ENCODE measurements around the gene OR51M1. TPM values are rescaled to one million over a fixed set of nuclear protein-coding genes. Genes with fewer than 3 reads are reported as not detected.
"Not testable (repeated sequence)": the region's sequence is repeated elsewhere in the genome, so short reads cannot be mapped to it uniquely, and the experiment has no call there.

Gene OR51M1
- total RNA-seq, 4 donors from 2014 or later = not detected

DNA sequence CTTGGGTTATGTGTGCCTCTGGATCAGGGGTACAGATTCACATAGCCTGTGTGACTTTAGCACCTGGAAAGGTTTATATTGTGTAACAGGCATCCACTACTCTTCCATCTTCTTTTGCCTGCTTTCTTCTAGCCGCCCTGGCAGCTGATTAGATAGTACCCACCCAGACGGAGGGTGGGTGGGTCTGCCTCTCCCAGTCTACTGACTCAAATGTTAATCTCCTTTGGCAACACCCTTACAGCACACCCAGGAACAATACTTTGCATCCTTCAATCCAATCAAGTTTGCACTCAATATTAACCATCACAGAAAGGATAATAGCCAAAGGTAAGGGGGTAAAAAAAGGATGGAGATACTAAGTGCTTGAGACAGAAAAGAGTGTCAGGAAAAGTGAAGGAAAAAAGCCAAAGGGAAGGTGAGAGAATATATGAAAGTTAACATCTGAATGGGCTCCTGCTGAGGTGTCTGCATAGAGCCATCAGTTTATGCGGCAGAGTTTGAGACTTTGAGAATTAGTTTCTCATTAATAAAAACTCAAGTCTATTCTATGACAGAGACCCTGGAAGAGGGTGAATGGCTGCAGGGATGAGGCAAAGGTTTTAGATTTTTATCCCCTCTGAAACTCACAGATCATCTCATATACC is 34.9 kb upstream of the OR51M1 start:
- DNase-seq (ENCODE audit: low spot score) = no peak
- TF ChIP-seq, protein P1, sequence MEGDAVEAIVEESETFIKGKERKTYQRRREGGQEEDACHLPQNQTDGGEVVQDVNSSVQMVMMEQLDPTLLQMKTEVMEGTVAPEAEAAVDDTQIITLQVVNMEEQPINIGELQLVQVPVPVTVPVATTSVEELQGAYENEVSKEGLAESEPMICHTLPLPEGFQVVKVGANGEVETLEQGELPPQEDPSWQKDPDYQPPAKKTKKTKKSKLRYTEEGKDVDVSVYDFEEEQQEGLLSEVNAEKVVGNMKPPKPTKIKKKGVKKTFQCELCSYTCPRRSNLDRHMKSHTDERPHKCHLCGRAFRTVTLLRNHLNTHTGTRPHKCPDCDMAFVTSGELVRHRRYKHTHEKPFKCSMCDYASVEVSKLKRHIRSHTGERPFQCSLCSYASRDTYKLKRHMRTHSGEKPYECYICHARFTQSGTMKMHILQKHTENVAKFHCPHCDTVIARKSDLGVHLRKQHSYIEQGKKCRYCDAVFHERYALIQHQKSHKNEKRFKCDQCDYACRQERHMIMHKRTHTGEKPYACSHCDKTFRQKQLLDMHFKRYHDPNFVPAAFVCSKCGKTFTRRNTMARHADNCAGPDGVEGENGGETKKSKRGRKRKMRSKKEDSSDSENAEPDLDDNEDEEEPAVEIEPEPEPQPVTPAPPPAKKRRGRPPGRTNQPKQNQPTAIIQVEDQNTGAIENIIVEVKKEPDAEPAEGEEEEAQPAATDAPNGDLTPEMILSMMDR (IDR thresholded peaks at IDR 0.05) = no peak
- ATAC-seq (ENCODE audit: low FRiP score) = no peak

DNA sequence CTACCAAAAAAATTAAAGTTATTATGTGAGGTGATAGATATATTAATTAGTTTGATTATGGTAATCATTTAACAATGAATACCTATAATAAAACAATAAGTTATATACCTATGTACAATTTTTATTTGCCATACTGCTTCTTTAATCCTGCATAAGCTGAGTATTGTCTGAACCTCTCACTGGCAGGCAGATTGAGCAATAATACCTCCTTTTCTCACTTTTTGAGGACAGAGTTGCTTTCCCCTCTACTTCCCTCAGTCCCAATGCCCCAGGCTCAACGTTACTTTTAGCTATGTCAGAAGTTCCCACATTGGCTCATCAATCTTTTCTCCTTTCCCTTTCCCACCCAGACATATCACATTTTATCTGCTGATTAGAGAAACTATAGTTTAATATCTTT is 34.1 kb upstream of the OR51M1 start:
- ATAC-seq (ENCODE audit: low FRiP score) (no peak), DNase-seq (ENCODE audit: low spot score) (no peak)
- TF ChIP-seq, protein P1 (IDR thresholded peaks at IDR 0.05) = no peak

DNA sequence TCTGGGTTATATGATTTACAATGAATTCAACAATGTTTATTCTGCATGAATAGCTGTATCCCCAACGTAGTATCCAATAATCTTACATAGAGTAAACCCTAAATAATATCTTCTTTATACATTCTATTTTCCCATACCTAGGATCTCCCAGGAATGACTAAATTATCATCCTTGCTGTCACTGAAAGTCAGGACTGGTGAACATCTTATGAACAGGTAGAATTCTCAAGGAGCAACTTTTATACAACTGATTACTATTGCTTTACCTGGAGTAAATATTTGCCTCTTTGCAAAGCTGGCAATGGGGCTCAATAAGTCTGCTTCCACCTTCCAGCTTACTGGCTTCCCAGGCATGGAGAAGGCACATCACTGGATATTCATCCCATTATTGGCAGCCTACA is 32.4 kb upstream of the OR51M1 start, which contains the start of gene OR51B6:
OR51B6 (plus strand) TSS at position 301 of the 400 bp plus-strand sequence; CDS start at position 301, 0 bp downstream.
- DNase-seq (ENCODE audit: low spot score) (no peak), ATAC-seq (ENCODE audit: low FRiP score) (no peak)
- TF ChIP-seq, protein P1 (IDR thresholded peaks at IDR 0.05) = no peak

DNA sequence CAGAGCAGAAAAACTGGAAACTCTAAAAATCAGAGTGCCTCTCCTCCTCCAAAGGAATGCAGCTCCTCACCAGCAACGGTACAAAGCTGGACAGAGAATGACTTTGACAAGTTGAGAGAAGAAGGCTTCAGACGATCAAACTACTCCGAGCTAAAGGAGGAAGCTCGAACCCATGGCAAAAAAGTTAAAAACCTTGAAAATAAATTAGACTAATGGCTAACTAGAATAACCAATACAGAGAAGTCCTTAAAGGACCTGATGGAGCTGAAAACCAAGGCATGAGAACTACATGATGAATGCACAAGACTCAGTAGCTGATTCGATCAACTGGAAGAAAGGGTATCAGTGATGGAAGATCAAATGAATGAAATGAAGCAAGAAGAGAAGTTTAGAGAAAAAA is 27.6 kb upstream of the OR51M1 start:
- not testable (repeated sequence) for ATAC-seq (ENCODE audit: low FRiP score); DNase-seq (ENCODE audit: low spot score)

DNA sequence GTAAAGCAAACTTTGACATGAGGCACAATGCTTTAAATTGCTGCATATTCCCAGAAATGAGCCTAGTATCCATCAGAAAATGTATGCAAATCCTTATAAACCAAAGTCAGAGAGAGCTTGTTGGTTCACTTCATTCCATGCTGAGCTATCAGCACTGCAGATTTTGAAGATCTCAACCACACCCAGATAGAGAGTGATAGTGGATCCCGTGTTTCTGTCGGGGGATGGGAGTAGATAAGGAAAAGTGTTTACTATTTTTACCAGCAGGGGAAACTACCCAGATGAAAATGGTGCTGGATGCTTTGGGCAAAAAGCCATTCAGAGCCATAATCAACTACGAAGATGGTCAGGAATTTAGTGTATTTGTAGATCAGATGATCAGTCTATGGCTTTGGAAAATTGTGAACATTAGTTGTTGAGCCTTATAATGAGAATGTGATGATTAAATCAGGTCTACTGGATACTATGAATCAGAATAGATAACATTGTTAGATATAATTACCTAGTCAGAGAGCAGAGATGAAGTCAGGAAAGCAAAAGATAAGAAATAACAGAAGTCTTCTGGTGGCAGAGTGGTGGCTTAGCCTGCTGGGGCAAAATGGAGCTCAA is 21.5 kb upstream of the OR51M1 start:
- TF ChIP-seq, protein P1 (IDR thresholded peaks at IDR 0.05) = no peak
- ATAC-seq (ENCODE audit: low FRiP score) (no peak), DNase-seq (ENCODE audit: low spot score) (no peak)

DNA sequence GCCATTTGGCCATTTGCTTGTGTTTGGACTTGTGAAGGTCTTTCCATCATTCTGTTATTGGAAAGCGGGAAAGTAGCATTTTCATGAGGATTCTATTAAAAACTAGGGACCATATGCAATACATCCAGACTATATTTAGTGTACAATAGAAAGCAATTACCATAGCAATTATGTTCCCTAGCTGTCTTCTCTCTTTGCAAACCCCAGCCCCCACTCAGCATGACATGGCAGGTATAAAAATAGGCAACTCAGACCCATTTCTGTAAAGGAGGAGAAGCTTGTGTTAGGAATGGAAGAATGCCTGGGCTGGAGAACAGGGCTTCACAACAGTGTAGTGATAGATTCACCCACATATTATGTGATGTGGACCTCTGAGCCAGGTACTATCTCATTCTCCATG is 19.9 kb upstream of the OR51M1 start:
- DNase-seq (ENCODE audit: low spot score) = no peak
- no peak for ATAC-seq (ENCODE audit: low FRiP score)
- TF ChIP-seq, protein P1 (IDR thresholded peaks at IDR 0.05) = no peak

DNA sequence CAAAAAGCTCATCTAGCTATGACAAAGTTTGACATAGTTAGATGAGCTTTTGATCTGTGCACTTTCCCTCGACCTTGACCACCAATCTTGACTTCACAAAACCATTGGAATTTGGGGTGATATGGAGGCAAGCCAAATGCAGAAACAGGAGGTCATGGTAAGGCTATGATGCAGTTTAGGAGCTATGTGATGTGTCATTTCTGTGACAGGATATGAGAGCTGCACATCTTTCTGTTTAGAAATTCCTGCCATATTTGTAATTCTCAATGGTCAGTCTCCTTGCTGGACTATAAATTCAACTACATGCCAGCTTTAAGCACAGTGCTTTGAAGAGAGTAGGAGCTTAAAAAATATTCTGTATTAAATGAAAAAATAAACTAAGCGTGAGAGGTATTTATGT is 19.4 kb upstream of the OR51M1 start:
- DNase-seq (ENCODE audit: low spot score) (no peak), ATAC-seq (ENCODE audit: low FRiP score) (no peak)
- TF ChIP-seq, protein P1 (IDR thresholded peaks at IDR 0.05) = no peak

DNA sequence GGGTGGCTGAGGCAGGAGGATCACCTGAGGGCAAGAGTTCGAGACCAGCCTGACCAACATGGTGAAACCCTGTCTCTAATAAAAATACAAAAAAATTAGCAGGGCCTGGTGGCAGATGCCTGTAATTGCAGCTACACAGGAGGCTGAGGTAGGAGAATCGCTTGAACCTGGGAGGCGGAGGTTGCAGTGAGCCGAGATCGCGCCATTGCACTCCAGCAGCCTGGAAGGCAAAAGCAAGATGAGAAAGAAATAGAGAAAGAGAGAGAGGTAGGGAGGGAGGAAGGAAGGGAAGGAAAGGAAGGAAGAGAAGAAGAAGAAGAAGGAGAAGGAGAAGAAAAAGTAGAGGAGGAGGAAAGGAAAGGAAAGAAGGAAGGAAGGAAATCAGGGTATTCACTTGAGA is 17.2 kb upstream of the OR51M1 start:
- not testable (repeated sequence) for DNase-seq (ENCODE audit: low spot score); ATAC-seq (ENCODE audit: low FRiP score)
